Hypothalamus (tissue), 51 donors: ENCODE results near the gene FARP1.

Experiments
- DNase-seq, 51 donors: peaks; one replicate each; lab custom pipeline; 2025; lab: John Stamatoyannopoulos, UW

FARP1 gene

DNA sequence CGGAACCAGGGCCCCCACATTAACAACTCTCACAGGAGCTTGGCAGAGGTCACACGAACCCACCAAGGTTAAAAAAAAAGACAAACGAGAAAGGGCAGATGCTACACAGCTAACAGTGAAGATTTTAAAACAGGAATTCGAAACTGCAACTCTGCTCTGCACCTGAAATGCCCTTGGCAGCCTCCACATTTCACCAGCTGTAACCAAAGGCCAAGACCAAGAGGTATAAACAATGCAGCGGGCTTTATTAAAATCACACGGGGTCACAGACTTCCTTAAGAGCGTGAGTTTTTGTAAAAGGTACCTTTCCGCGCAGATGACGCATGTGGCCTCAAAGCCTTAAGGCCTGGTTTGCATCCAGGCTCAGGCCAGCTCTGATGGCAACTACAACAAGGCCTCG, 345.8 kb downstream of the FARP1 start:
- no peak for DNase-seq

DNA sequence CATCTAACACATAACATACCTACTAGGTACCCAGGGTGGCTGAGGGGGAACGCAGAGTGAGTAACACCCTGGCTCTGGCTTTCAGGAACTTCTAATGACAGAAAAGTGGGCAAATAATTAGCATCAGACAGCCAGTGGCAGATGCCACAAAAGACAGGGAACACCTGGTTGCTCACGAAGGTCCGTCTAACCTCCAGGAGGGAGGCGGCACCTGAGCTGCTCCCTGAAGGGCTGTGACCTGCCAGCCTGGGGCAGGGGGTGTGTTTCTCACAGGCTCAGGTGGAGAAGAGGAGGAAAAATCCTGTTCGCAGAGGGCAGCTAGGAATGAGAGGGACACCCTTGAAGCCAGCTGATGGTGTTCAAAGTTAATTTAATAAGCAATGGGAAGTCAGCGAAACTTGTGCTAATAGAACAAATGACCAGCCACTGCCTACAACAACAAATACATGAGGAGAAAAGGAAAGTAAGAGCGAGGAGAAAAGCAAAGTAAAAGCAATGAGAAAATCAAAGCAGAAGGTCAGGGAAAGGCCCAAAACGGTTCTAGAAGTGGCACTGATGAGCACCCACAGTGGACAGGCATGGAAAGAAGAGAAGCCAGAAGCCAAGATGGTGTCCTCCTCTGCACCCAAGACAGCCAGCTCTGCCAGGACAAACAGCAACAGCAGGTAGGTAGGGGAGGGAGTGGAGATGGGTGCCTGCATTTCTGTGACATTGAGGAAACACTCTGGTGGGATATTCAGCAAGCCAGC, 346.7 kb downstream of the FARP1 start:
- no peak for DNase-seq

DNA sequence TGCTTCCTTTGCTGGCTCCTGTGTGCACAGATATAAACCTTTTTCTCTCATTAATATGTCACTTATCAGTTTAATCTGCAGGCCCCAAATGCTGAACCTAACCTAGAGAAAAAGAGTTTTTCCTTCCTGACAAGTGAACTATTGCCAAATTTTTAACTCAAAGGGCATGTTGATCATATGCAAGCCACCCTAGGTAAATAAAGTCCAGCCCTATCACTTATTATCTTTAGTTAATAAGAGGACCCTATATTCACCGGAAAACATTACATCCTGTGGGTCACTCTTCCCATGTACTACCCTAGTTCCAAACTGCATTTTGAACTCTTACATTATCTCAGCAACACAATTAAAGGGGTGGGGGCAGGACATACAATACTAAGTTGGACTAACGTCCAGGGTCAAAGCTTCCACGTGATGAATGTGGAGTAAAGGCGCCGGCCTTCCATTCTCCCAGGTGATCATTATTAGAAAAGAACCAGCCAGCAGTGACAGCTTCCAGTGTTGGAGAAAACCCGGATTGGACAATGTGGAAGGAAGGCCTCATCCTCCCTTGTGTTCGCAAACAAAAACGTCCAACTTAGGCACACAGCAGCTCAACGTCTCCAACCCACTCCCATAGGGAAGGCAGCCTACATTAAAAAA, 347.4 kb downstream of the FARP1 start:
- DNase-seq = no peak

DNA sequence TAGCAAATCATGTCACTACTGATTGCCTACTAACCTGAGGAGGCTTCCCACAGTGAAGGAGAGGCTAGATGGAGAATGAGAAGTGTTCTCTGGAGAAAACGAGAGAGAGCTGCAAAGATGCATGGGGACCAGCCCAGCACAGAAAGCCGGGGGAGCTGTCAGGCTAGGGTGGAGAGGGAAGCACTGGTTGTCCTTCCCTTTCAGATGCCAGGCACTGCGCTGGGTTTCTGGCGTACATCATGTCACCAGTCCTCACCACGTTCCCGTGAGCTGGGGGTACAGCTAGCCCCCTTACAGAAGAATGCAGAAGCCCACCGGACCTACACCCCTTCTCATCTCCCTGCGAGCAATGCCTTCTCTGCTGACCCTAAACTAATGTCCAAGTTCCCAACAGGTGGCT, 348.0 kb downstream of the FARP1 start:
- no peak for DNase-seq

DNA sequence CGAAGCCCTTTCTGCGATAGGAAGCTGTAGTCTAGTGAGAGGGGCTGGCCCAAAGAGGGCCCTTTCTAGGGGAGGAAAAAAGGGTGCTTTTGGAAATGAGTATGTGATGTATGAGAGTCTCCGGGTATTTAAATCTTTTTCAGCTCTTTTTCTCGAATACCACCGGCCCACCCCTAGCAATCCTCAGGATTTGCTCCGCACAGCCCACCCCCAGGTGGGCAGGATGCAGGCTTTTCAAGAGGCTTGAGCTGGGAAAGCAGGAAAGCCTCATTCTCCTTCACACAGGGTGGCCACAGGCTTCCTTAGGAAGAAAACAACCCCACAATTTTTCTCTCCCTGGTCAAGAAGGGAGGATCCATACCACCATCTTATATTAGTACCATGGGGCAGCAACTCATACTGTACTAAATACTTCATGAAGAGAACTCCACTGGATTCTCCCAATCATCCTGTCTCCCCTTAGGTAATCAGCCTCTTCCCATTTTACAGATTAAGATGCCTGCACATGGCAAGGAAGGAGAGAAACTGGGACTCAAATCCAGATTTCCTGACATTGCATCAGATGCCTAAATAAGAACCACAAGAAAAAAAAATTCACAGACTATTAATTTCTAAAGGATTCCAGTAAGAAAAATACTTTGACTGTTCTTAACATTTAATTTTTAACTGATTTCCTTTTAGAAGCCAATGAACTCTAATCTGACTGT, 349.6 kb downstream of the FARP1 start:
- DNase-seq = no peak

DNA sequence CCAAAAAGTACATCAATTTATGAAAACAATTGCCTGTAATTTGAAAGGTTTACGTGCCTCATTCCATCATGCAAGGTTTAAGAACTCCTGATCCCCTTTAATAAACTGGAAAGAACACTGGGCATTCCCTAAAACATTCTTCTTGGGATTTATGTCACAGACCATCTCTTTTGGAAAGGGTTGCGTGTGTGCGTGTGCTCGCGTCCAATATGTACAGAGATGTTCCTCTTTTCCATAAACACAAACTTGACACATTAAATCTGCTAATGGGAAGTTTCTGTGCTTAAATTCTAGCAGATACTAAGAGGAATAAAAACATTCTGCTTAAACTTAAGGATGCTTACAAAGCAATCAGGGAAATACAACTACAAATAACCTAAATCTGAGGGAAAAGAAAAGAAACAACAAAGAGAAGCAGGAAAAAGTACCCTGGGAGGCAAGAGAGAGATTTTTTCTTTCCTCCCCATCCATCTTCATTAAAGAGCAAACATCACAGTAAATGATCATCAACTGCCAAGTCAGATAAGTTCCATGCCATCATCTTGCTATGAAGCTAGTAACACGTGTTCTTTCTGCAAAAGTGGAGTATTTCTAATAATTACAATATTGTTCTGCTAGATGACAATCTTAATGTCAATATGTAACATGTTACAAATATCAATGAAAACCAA, 350.3 kb downstream of the FARP1 start:
- no peak for DNase-seq

DNA sequence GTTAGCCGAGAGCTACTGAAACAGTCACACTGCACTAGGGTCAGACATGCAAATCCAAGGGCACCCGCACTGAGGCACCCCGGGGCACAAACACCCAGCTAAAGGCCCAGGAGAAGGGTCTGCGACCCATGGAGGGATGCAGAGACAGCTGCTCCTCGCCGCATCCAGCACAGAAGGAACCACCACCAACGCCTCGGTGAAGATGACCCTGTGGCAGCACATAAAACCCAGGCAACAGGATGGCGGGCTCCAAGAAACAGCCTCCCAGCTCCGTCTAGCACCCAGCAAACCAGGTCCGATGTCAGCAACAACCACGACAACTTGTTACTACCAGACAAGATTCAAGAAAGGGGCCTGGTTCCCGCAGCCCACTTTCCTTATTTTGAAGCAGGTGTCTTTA, 351.9 kb downstream of the FARP1 start:
- DNase-seq = no peak

DNA sequence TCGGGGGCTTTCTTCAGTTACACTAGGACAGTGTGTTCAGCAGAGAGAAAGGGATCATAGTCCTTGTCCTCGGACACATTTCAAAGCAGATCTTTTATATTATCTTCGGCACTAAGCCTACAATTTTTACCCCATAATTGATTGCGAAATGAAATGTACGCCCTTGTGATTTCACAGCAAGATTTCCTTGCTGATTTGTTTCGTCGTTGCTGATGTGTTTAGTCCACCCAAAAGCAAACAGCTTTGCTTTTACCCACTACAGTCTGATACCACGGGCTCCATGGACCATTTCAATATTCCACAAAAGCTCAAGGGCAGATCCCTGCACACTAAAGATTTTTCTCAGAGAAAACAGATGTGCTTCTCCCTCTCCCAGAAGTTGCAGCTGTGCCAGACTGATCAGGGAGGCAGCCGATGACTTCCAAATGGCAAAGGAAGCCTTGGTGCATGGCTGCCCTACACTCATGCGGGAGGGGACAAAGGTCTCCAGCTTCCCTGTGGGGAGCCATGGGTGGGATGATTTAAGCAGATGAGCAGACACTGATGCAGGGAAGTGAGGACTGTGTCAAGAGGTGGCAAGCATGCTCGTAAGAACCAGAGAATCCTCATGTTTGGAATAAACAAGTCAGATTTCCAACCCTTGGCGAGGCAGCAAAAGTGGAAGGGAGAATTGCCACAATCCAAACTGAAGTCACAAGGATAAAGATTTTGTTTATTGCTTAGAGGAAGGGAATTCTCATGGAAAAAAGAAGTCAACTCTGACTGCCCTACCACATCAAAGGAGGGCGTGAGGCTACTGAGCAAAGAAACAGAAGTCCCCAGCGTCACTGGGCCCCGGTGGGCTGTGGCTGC, 353.0 kb downstream of the FARP1 start:
- DNase-seq = no peak

DNA sequence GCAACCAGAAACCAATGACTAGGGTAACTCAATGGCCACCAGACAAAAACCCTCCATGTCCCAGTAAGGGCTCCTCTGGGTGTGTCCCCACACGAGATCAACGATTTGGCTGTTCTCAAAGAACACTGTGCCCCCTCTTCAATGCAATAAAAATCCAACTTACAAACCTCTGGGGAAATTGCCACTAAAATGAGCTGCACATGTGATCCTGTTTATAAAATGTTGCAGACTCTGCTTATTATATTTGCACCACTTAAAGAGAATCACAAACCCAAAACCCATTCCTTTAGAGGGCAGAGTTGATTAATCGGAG, 353.5 kb downstream of the FARP1 start:
- no peak for DNase-seq

DNA sequence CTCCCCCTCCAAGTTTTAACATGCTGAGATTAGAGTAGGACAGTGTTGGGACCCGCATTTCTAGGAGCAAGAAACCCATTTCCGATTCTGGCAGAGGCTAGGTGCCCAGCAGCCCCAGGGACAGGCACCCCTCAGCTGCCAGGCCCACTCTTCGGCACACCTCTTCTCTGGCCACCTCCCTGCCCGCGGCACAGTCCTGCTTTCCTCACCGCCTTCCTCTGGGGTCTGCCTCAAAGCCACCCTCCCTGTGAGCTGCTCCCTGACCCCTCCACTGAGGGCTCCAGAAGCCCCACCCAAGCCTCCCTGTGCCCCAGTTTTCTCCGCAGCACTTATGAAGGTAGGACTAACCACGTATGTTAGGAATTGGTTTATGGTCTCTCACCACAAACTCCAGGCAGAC, 354.1 kb downstream of the FARP1 start:
- no peak for DNase-seq

DNA sequence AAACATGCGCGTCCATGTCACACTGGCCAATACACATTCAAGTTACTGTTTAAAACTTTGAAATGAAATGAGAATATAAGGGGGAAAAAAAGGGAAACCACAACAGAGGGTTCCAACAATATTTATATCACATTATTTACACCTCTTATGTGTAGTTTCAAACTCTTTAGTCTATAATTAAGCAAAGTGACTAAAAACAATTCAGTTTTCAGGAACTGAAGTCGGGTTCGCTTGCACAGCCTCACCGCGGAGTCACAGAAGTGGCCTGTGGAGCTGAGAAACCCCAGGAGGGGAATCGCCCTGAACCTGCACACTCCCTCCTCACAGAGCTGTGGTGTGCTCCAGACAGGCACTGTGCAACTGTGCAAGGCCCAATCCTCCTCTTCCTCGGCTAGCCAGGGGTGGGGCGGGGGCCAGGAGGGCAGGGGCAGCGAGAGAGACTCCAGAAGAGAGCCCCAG, 358.1 kb downstream of the FARP1 start:
- DNase-seq = no peak

DNA sequence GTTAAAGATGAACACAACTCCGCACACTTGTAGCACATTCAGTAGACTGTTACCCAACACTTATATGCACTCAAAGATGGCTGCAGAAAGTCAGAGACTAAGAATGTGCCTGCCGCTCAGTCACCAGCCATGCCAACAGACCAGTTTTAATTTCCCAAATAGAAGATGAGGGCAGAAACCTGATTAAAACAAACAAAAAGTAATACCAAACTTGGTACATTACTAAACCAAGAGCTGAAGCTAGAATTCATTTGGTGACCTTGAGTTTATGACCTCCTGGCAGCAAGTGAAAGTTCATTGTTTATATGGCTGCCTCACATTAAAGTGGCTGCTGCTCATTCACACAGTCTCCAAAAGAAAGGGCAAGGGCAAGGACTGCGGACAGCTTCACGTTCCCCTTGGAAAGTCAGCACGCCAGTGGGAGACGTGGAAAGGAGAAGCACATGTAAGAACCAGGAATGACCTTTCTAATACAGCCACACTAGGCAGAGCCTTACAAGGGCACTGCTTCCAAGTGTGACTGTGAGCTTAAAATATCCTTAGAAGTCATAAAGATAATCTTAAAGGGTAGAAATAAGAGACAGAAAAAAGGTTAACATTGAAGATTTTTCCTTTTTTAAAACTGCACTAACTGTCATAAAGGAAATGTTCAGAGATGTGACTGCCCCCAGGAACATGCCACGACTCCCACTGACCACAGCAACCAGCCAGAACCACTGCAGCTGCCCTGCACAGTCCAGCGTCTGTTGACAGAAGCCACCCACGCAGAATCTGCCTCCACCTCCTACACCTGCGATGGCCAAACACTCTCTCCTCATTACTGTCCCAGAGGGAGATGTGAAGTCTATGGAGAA, 360.5 kb downstream of the FARP1 start:
- DNase-seq = no peak

DNA sequence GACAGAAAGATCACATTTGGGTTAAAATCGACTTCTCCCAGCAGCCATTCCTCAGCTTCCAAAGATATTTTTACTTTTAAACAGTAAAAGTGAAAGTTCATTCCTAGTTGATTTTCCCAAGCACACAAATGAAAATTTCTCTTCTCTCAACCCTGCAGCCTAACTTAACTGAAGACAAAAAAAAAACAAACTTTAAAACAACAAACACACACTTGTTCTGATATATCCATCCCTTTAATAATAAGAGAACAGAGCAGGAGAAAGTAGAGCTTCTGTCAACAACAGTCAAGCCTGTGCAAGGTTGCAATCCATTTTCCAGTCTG, 361.1 kb downstream of the FARP1 start:
- no peak for DNase-seq

DNA sequence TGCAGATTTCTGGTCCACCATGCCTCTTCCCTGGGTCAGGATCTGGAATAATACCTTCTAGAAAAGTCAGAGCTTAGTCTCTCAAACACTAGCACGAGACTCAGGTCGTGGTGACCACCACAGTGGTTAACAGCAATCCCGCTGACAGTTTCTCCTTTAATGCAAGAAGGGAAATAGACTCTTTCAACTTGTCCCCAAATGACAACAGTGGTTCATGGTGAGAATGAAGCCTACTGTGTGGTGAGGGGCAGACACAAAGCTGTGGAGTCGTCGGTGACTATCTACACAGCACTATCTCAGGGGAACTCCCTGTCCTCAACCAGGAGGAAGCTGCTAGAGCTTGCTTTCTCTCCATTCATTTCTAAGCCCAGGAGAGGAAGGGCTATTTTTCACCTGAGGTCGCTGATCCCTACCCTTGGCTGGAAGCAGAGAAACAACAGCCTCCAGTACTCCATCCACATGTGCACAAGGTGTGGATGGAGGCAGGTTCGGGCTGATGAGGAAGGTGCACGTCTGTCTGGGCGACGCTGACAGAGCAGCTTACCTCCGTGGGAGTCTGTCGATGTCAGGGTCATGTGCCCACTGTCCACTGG, 361.6 kb downstream of the FARP1 start:
- DNase-seq = no peak
